KMS-11 (cell line): ENCODE data around the gene LRCOL1.

Experiments
- H2AFZ ChIP-seq: fragments of 200-600 bp; sonication (generic); 2 replicates; pipeline ENCODE4 v1.6.1; 2016; ENCODE audit warnings: antibody characterized with exemption, mixed run types, low read depth
- H3K27ac ChIP-seq: fragments of 200-600 bp; sonication (generic); 2 replicates; pipeline ENCODE4 v1.6.1; 2016; ENCODE audit warnings: mild to moderate bottlenecking, mixed run types
- H3K27me3 ChIP-seq: fragments of 200-600 bp; sonication (generic); 2 replicates; pipeline ENCODE4 v1.6.1; 2017; ENCODE audit warnings: mild to moderate bottlenecking, low read depth, mixed run types, moderate library complexity; ENCODE audit not compliant: insufficient read depth
- H3K36me3 ChIP-seq: fragments of 200-600 bp; sonication (generic); 2 replicates; pipeline ENCODE4 v1.6.1; 2017; ENCODE audit warnings: mild to moderate bottlenecking, mixed run types; ENCODE audit not compliant: insufficient read depth
- H3K4me1 ChIP-seq: fragments of 200-600 bp; sonication (generic); 2 replicates; pipeline ENCODE4 v1.6.1; 2016; ENCODE audit warnings: mild to moderate bottlenecking, low read depth, mixed run types; ENCODE audit not compliant: poor library complexity, severe bottlenecking
- H3K4me2 ChIP-seq: fragments of 200-600 bp; sonication (generic); 2 replicates; pipeline ENCODE4 v1.7.0; 2016; ENCODE audit warnings: mild to moderate bottlenecking, mixed run types
- H3K4me3 ChIP-seq: fragments of 200-600 bp; sonication (generic); IDR thresholded peaks from 2 replicates; pipeline ENCODE4 v1.6.1; 2017; ENCODE audit warnings: low read depth, low read length, mixed read lengths; ENCODE audit not compliant: insufficient read depth
- H3K79me2 ChIP-seq: fragments of 200-600 bp; sonication (generic); 2 replicates; pipeline ENCODE4 v1.6.1; 2016; ENCODE audit warnings: low read depth, mixed run types; ENCODE audit not compliant: insufficient read depth
- H3K9ac ChIP-seq: fragments of 200-600 bp; sonication (generic); 2 replicates; pipeline ENCODE4 v1.6.1; 2016; ENCODE audit warnings: mild to moderate bottlenecking, mixed run types
- H4K20me1 ChIP-seq: fragments of 200-600 bp; sonication (generic); 2 replicates; pipeline ENCODE4 v1.6.1; 2016; ENCODE audit warnings: mild to moderate bottlenecking, mixed run types; ENCODE audit not compliant: insufficient read depth
- TF ChIP-seq, protein P1 (sequence below): fragments of 200-600 bp; sonication (generic); conservative IDR thresholded peaks from 2 replicates; pipeline ENCODE4 v1.6.1; 2017; ENCODE audit warnings: low read depth, mild to moderate bottlenecking, antibody characterized with exemption, low read length, moderate library complexity, mixed read lengths

The LRCOL1 gene

DNA sequence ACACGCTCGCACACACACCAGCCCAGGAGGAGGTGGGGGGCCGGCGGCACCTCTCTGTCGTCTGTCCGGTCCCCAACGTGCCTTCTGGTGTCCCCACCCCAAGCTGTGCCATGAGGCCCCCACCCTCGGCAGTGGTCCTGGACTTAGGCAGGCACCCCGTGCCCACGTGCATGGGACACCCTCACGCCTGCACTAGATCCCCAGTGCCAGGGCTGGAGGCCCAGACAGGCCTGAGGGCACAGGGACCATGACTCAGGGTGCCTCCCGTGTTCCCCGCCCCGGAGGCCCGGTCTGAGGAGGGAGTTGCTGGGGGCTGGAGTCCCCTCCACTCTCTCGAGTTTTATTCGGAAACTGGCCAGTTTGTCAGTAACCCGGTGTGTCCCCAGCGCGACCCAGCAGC, 38.8 kb downstream of the LRCOL1 start:
- TF ChIP-seq, protein P1, sequence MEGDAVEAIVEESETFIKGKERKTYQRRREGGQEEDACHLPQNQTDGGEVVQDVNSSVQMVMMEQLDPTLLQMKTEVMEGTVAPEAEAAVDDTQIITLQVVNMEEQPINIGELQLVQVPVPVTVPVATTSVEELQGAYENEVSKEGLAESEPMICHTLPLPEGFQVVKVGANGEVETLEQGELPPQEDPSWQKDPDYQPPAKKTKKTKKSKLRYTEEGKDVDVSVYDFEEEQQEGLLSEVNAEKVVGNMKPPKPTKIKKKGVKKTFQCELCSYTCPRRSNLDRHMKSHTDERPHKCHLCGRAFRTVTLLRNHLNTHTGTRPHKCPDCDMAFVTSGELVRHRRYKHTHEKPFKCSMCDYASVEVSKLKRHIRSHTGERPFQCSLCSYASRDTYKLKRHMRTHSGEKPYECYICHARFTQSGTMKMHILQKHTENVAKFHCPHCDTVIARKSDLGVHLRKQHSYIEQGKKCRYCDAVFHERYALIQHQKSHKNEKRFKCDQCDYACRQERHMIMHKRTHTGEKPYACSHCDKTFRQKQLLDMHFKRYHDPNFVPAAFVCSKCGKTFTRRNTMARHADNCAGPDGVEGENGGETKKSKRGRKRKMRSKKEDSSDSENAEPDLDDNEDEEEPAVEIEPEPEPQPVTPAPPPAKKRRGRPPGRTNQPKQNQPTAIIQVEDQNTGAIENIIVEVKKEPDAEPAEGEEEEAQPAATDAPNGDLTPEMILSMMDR: no peak
- Histone ChIP-seq H3K36me3 (no peaks in the 10 kb centered on the region), H2AFZ (no peak overlapping the region), H4K20me1 (no peaks in the 10 kb centered on the region), H3K4me2 (no peak overlapping the region), H3K9ac (no peak overlapping the region), H3K79me2 (no peaks in the 10 kb centered on the region), H3K4me1 (no peaks in the 10 kb centered on the region), H3K27ac (no peak overlapping the region), H3K27me3 (no peaks in the 10 kb centered on the region), H3K4me3 (no peak overlapping the region)

DNA sequence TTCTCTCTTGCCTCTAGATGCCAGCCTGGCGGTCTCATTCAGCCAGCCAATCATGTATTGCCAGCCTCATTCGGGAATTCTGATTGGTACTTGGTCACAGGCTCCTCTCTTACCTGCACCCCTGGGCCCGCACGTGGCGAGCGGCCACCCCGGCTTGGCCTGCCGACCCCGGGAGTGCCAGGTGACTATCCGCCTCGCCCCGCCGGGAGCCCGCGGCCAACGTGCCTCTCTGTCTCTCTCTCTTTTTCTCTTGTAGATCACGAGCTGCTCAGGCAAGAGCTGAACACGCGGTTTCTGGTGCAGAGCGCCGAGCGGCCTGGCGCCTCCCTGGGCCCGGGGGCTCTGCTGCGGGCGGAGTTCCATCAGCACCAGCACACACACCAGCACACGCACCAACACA, 39.3 kb downstream of the LRCOL1 start:
- TF ChIP-seq, protein P1: no peak
- no peaks in the 10 kb centered on the region for H3K36me3 ChIP-seq
- no peaks in the 10 kb centered on the region for H4K20me1 ChIP-seq

DNA sequence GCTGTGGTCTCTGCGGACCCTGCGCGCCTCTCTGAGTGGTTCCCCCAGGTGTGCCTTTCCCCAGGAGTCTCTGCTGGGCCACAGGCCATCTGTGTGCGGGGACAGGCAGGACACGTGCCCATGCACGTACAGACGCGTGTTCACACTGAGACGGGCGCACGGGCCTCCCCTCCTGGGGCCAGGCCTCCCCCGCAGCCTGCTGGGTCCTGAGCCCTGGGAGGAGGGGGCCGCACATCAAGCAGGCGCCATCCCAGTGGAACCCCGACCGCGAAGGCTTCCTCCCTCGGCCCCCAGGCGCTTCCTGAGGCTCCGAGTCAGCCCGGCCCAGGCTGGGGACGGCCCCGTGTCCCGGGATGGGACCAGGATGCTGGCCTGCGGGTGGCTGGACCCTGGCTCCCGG, 39.7 kb downstream of the LRCOL1 start:
- Histone ChIP-seq H3K4me1 (no peaks in the 10 kb centered on the region), H3K79me2 (no peaks in the 10 kb centered on the region), H3K4me3 (no peak overlapping the region), H3K9ac (no peak overlapping the region), H4K20me1 (no peaks in the 10 kb centered on the region), H3K36me3 (no peaks in the 10 kb centered on the region), H3K4me2 (no peak overlapping the region), H3K27me3 (no peaks in the 10 kb centered on the region), H3K27ac (no peak overlapping the region), H2AFZ (no peak overlapping the region)
- TF ChIP-seq, protein P1: no peak

More for the DNA sequence above, 39.3 kb downstream of the LRCOL1 start:
- Histone ChIP-seq H3K4me3 (no peak overlapping the region), H3K79me2 (no peaks in the 10 kb centered on the region), H3K27me3 (no peaks in the 10 kb centered on the region), H3K4me2 (no peak overlapping the region), H3K9ac (no peak overlapping the region), H3K27ac (no peak overlapping the region), H2AFZ (no peak overlapping the region), H3K4me1 (no peaks in the 10 kb centered on the region)

DNA sequence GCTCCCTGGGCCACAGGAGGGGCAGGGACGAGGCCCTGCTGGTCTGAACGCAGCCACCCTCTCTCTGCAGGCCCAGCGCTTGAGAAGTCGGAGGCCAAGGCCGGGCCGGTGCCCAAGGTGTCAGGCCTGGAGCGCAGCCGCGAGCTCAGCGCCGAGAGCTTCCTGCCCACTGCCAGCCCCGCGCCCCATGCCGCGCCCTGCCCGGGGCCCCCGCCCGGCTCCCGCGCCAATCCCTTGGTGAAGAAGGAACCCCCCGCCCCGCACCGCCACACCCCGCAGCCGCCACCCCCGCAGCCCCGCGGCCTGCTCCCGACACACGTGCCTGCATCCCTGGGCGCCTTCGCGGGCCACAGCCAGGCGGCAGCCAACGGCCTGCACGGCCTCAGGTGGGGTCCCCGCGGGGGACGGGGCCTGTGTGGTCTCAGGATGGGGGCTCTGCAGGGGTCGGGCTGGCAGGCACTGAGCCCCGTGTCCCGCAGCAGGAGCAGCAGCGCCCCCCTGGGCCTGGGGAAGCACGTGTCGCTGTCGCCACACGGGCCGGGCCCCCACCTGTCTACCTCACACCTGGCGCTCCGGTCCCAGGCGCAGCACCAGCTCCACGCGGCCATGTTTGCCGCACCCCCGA, 40.4 kb downstream of the LRCOL1 start:
- no peaks in the 10 kb centered on the region for H3K36me3 ChIP-seq
- no peak overlapping the region for H2AFZ ChIP-seq
- H3K79me2 ChIP-seq: no peaks in the 10 kb centered on the region
- TF ChIP-seq, protein P1: no peak
- no peaks in the 10 kb centered on the region for H4K20me1 ChIP-seq
- H3K4me3 ChIP-seq: no peak overlapping the region
- no peak overlapping the region for H3K4me2 ChIP-seq
- no peak overlapping the region for H3K9ac ChIP-seq
- no peak overlapping the region for H3K27ac ChIP-seq
- no peaks in the 10 kb centered on the region for H3K27me3 ChIP-seq
- no peaks in the 10 kb centered on the region for H3K4me1 ChIP-seq
